ENCODE measurements around the gene PIK3C3.

The PIK3C3 gene

DNA sequence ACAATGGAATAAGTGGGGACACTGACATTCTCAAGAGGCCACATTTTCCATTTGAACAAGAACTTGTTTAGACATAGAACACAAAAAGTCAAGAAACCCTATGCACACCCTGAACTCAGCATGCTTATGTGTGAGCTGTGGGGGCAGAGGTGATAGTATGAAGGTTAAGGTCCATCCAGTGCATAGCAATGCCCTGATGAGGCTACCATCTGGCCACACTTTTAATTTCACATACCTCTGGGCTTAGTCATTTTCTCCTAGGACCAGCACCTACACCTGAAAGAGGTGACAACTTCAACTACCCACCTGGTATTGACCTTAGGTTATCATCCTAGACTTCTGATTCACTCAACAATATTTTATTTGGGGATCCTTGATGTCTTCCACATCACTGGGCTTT is 139.8 kb downstream of the PIK3C3 start:
- H3K9me2 ChIP-seq (replicated peaks; ENCODE audit: control insufficient read depth, low read length), result no peaks in the 10 kb centered on the region
- TF ChIP-seq, protein P1, sequence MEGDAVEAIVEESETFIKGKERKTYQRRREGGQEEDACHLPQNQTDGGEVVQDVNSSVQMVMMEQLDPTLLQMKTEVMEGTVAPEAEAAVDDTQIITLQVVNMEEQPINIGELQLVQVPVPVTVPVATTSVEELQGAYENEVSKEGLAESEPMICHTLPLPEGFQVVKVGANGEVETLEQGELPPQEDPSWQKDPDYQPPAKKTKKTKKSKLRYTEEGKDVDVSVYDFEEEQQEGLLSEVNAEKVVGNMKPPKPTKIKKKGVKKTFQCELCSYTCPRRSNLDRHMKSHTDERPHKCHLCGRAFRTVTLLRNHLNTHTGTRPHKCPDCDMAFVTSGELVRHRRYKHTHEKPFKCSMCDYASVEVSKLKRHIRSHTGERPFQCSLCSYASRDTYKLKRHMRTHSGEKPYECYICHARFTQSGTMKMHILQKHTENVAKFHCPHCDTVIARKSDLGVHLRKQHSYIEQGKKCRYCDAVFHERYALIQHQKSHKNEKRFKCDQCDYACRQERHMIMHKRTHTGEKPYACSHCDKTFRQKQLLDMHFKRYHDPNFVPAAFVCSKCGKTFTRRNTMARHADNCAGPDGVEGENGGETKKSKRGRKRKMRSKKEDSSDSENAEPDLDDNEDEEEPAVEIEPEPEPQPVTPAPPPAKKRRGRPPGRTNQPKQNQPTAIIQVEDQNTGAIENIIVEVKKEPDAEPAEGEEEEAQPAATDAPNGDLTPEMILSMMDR (IDR thresholded peaks at IDR 0.05; ENCODE audit: low read depth, low read length, poor library complexity, severe bottlenecking), result no peak
- TF ChIP-seq EZH2phosphoT487 (IDR thresholded peaks at IDR 0.05; ENCODE audit: borderline replicate concordance, low read length), result no peak

DNA sequence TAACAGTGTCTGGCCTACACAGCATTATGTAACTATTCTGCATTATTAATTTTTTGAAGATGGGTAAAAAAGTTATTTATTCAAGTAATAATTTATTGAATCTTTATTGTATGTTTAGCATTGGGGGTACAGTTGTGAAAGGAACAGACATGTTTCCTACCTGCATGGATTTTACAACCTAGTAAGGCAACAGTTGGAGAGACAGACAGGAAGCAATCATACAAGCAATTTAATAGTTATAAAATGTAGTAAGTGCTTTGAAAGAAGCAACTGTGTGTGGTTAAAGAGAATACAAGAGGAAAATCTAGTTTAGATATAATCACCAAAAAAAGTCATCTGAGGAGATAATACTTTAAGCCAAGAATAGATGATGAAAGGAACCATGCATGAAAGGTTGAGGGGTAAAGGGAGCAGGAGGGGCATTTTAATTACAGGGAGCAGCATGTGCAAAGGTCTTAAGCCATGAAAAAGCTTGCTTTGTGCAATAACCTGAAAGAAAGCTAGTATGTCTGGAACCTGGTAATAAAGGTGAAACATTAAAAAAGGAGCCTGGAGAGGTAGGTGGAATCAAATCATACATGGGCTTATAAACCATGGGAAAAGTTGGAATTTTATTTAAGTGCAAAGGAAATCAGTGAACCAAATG is 140.8 kb downstream of the PIK3C3 start:
- Histone ChIP-seq H4K20me1 (ENCODE audit: control insufficient read depth, insufficient read depth, low read depth, low read length) (no peaks in the 10 kb centered on the region), H3K4me2 (ENCODE audit: low read length) (no peak overlapping the region), H3K4me1 (ENCODE audit: control insufficient read depth, low read length) (no peaks in the 10 kb centered on the region), H3K4me3 (ENCODE audit: low read length) (no peak overlapping the region), H3K27me3 (ENCODE audit: control insufficient read depth, low read length) (no peaks in the 10 kb centered on the region), H3K9me2 (replicated peaks; ENCODE audit: control insufficient read depth, low read length) (no peaks in the 10 kb centered on the region), H3K27ac (ENCODE audit: low read depth, low read length) (no peak overlapping the region), H3K36me3 (ENCODE audit: control insufficient read depth, low read length) (no peaks in the 10 kb centered on the region), H3K79me2 (ENCODE audit: control insufficient read depth, low read length) (no peaks in the 10 kb centered on the region), H3K9me3 (ENCODE audit: control insufficient read depth, insufficient read depth, low read length) (no peaks in the 10 kb centered on the region), H3F3A (ENCODE audit: control insufficient read depth, insufficient read depth) (no peaks in the 10 kb centered on the region)
- TF ChIP-seq EZH2phosphoT487 (IDR thresholded peaks at IDR 0.05; ENCODE audit: borderline replicate concordance, low read length), result no peak
- TF ChIP-seq, protein P1 (IDR thresholded peaks at IDR 0.05; ENCODE audit: low read depth, low read length, poor library complexity, severe bottlenecking), result no peak

More for the DNA sequence above, 139.8 kb downstream of the PIK3C3 start:
- Histone ChIP-seq H3K4me2 (ENCODE audit: low read length) (no peak overlapping the region), H4K20me1 (ENCODE audit: control insufficient read depth, insufficient read depth, low read depth, low read length) (no peaks in the 10 kb centered on the region), H3K79me2 (ENCODE audit: control insufficient read depth, low read length) (no peaks in the 10 kb centered on the region), H3K4me3 (ENCODE audit: low read length) (no peak overlapping the region), H3K27me3 (ENCODE audit: control insufficient read depth, low read length) (no peaks in the 10 kb centered on the region), H3K9me3 (ENCODE audit: control insufficient read depth, insufficient read depth, low read length) (no peaks in the 10 kb centered on the region), H3K27ac (ENCODE audit: low read depth, low read length) (no peak overlapping the region), H3K36me3 (ENCODE audit: control insufficient read depth, low read length) (no peaks in the 10 kb centered on the region), H3F3A (ENCODE audit: control insufficient read depth, insufficient read depth) (no peaks in the 10 kb centered on the region), H3K4me1 (ENCODE audit: control insufficient read depth, low read length) (no peaks in the 10 kb centered on the region)

DNA sequence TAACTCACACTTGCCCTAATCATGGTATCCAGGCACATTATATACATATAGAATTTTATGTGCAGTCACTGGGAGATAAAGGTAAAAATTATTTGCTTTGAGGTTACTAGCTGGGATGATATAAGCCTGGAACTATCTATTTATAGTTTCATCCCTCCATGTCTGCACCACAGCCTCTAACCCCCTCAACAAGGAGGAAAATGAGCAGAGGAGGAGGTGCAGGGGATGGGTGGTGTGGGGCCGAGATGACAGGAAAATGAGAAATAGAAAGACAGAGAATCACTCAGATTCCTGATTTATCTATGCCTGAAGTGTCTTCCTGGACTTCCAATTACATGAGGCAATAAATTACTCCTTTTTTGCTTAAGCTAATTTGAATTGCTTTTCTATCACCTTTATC is 145.2 kb downstream of the PIK3C3 start:
- Histone ChIP-seq H3K9me3 (ENCODE audit: control insufficient read depth, insufficient read depth, low read length) (no peaks in the 10 kb centered on the region), H3K4me1 (ENCODE audit: control insufficient read depth, low read length) (no peaks in the 10 kb centered on the region), H3K27ac (ENCODE audit: low read depth, low read length) (no peak overlapping the region), H4K20me1 (ENCODE audit: control insufficient read depth, insufficient read depth, low read depth, low read length) (no peaks in the 10 kb centered on the region), H3K36me3 (ENCODE audit: control insufficient read depth, low read length) (no peaks in the 10 kb centered on the region), H3K9me2 (replicated peaks; ENCODE audit: control insufficient read depth, low read length) (no peaks in the 10 kb centered on the region), H3K79me2 (ENCODE audit: control insufficient read depth, low read length) (no peaks in the 10 kb centered on the region), H3F3A (ENCODE audit: control insufficient read depth, insufficient read depth) (no peaks in the 10 kb centered on the region), H3K27me3 (ENCODE audit: control insufficient read depth, low read length) (no peaks in the 10 kb centered on the region), H3K4me3 (ENCODE audit: low read length) (no peak overlapping the region), H3K4me2 (ENCODE audit: low read length) (no peak overlapping the region)
- TF ChIP-seq, protein P1 (IDR thresholded peaks at IDR 0.05; ENCODE audit: low read depth, low read length, poor library complexity, severe bottlenecking), result no peak
